ENCODE data around the gene ZNF697.

DNA sequence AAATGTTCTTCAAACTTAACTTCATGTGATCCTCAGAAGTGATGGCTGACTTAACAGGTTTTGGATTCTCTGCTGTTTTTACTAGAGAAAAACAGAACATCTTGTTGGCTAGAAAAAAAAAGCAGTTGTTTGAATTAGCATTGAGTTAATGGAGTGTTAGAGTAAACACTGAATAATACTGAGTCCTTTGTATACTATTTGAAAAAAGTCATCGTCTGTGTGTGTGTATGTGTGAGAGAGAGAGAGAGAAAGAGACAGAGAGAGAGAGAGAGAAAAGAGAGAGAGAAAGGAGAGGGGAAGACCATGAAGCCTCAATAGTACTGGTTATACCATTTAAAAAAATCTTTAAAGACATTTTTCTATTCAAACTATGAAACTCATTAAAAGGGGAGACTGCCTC, 10.4 kb downstream of the ZNF697 start:
- no peak for TF ChIP-seq CTCF (IDR thresholded peaks at IDR 0.05)
- TF ChIP-seq POLR2A (IDR thresholded peaks at IDR 0.05): no peak

Data from thyroid gland (tissue), 4 donors.